Measurements from ENCODE around the gene TMEM213.

GRCh38 chr7:138865843-138866242 is 68.0 kb downstream of the TMEM213 start:
- no peak for TF ChIP-seq YY1 (IDR thresholded peaks at IDR 0.05; ENCODE audit: insufficient read depth, insufficient read length)
- no peak for TF ChIP-seq ZNF274 (IDR thresholded peaks at IDR 0.05; ENCODE audit: low read depth, low read length)
